Keratinocyte (primary cell): ENCODE measurements around the gene PHLPP1. TPM values are rescaled to one million over a fixed set of nuclear protein-coding genes. Genes with fewer than 3 reads are reported as not detected.
A peak's percentile ranks its signal among the peaks of the same experiment; 100 is the strongest.

Experiments
- DNase-seq: peaks from one replicate; pipeline ENCODE4 v3.0.0-alpha.2; 2011; ENCODE audit warnings: low read depth, missing footprints, low spot score
- FAIRE-seq: peaks from 2 replicates; lab custom pipeline; 2011; peaks lifted over from hg19 to GRCh38; lab: Jason Lieb, UNC
- H2AFZ ChIP-seq: 2 replicates; pipeline ENCODE4 v1.6.0; 2012; ENCODE audit warnings: low read length, control low read depth, inconsistent platforms; ENCODE audit not compliant: control insufficient read depth
- H3K27ac ChIP-seq: 2 replicates; pipeline ENCODE4 v1.5.1; 2011; ENCODE audit warnings: low read length; ENCODE audit not compliant: control insufficient read depth, insufficient read depth
- H3K27me3 ChIP-seq: 3 replicates; pipeline ENCODE4 v1.6.0; 2011; ENCODE audit warnings: low read length; ENCODE audit not compliant: control insufficient read depth, insufficient read depth; ENCODE audit errors: extremely low read depth
- H3K36me3 ChIP-seq, 2 experiments: 2 replicates in 1 of 2; 3 replicates in 1 of 2; pipeline ENCODE4 v1.5.1; 2011; ENCODE audit warnings: low read length in 2 of 2, mild to moderate bottlenecking in 1 of 2; ENCODE audit not compliant: control insufficient read depth in 2 of 2, insufficient read depth in 2 of 2; ENCODE audit errors: extremely low read depth in 1 of 2
- H3K4me1 ChIP-seq: 3 replicates; pipeline ENCODE4 v1.5.1; 2011; ENCODE audit warnings: low read length; ENCODE audit not compliant: control insufficient read depth, insufficient read depth; ENCODE audit errors: extremely low read depth
- H3K4me2 ChIP-seq: 3 replicates; pipeline ENCODE4 v1.6.0; 2011; ENCODE audit warnings: low read depth, low read length; ENCODE audit not compliant: control insufficient read depth, insufficient read depth; ENCODE audit errors: extremely low read depth
- H3K4me3 ChIP-seq, 3 experiments: fragments of 200-600 bp in 1 of 3; sonication (generic) in 1 of 3; 2 replicates in 2 of 3; 3 replicates in 1 of 3; pipeline ENCODE4 v1.5.1; 2011 to 2016; ENCODE audit warnings: low read length in 3 of 3, mild to moderate bottlenecking in 3 of 3, control low read depth in 2 of 3, inconsistent platforms in 1 of 3, low read depth in 1 of 3, mixed read lengths in 1 of 3, mixed run types in 1 of 3, moderate library complexity in 1 of 3; ENCODE audit not compliant: control insufficient read depth in 2 of 3, insufficient read depth in 2 of 3; ENCODE audit errors: extremely low read depth in 1 of 3
- H3K79me2 ChIP-seq: 2 replicates; pipeline ENCODE4 v1.6.0; 2012; ENCODE audit warnings: low read length; ENCODE audit not compliant: control insufficient read depth, insufficient read depth
- H3K9ac ChIP-seq: 3 replicates; pipeline ENCODE4 v1.6.0; 2011; ENCODE audit warnings: low read length; ENCODE audit not compliant: control insufficient read depth, insufficient read depth; ENCODE audit errors: extremely low read depth
- H3K9me1 ChIP-seq: 3 replicates; pipeline ENCODE4 v1.6.0; 2011; ENCODE audit warnings: low read length; ENCODE audit not compliant: control insufficient read depth, insufficient read depth; ENCODE audit errors: extremely low read depth
- H3K9me3 ChIP-seq: 2 replicates; pipeline ENCODE4 v1.5.1; 2012; ENCODE audit warnings: low read depth, low read length; ENCODE audit not compliant: control insufficient read depth
- H4K20me1 ChIP-seq: 3 replicates; pipeline ENCODE4 v1.6.0; 2011; ENCODE audit warnings: low read length; ENCODE audit not compliant: control insufficient read depth, insufficient read depth; ENCODE audit errors: extremely low read depth
- CTCF ChIP-seq, 3 experiments: IDR thresholded peaks in 1 of 3; conservative IDR thresholded peaks in 1 of 3; optimal IDR thresholded peaks in 1 of 3; 2 replicates in 2 of 3; 3 replicates in 1 of 3; pipeline versions ENCODE3 to v1.5.1; 2011; ENCODE audit warnings: low read length in 3 of 3, mild to moderate bottlenecking in 3 of 3, moderate library complexity in 2 of 3, control low read depth in 1 of 3, inconsistent platforms in 1 of 3; ENCODE audit not compliant: insufficient read depth in 2 of 3; ENCODE audit errors: extremely low read depth in 1 of 3
- EZH2 ChIP-seq: IDR thresholded peaks from one replicate; pipeline ENCODE4 v1.6.1; 2012; ENCODE audit warnings: inconsistent platforms, mild to moderate bottlenecking, low read length, moderate library complexity
- dilution Hi-C: fragments of 300-500 bp; cut with MboI; formaldehyde crosslinking; loops from one replicate; pipeline ENCODE4 v1.7.0; 2020; ENCODE audit warnings: low sequenced_read_pairs; ENCODE audit not compliant: extremely low pct_ligation_motif_present
- polyA plus RNA-seq, 5 experiments: library from polyadenylated mRNA; depleted of rRNA in 3 of 5; stranded (reverse) in 3 of 5; stranded (forward) in 1 of 5; unstranded in 1 of 5; fragments of >200 nt; gene quantifications; 1 replicate in 1 of 5; 2 replicates in 3 of 5; 3 replicates in 1 of 5; pipeline versions ENCODE4 v1.2.1 to v1.2.3, GENCODE V29; 2011 to 2012; ENCODE audit warnings: missing spikeins in 2 of 5, low read depth in 1 of 5, low replicate concordance in 1 of 5

The PHLPP1 gene
- polyA plus RNA-seq, 1 donor (not counting 4 experiments of a cell fraction or from before 2014, with no cell fraction given): 8.4 TPM

- Histone ChIP-seq H4K20me1 (no peaks in the 10 kb centered on the region), H3K4me2 (no peak overlapping the region), H3K36me3 (no peaks in the 10 kb centered on the region), H2AFZ (no peak overlapping the region), H3K9me1 (no peaks in the 10 kb centered on the region), H3K79me2 (peaks cover 33% of the 10 kb centered on the region), H3K27ac (no peak overlapping the region), H3K9ac (no peak overlapping the region), H3K27me3 (no peaks in the 10 kb centered on the region), H3K4me3 (no peak overlapping the region), H3K4me1 (peaks cover 32% of the 10 kb centered on the region), H3K9me3 (no peaks in the 10 kb centered on the region)
- FAIRE-seq (peak; percentile 70), DNase-seq (no peak)
- TF ChIP-seq CTCF (optimal IDR thresholded peaks at IDR 0.05 in 1 of 3, IDR thresholded peaks at IDR 0.05 in 1 of 3, conservative IDR thresholded peaks at IDR 0.05 in 1 of 3; ENCODE audit: extremely low read depth in 1 of 3, insufficient read depth in 2 of 3, low read length in 3 of 3): no peak
- no peak for TF ChIP-seq EZH2
- dilution Hi-C loops: no loop called here
Observed at GRCh38 chr18:62771494-62772270, 56.3 kb downstream of the PHLPP1 start.

GRCh38 chr18:62772860-62773584 lies 57.7 kb downstream of the PHLPP1 start:
- no peak overlapping the region for H3K4me2 ChIP-seq
- no peaks in the 10 kb centered on the region for H3K9me3 ChIP-seq
- H4K20me1 ChIP-seq: no peaks in the 10 kb centered on the region
- H3K27me3 ChIP-seq: no peaks in the 10 kb centered on the region
- H3K27ac ChIP-seq: no peak overlapping the region
- no peak for TF ChIP-seq EZH2
- no peak for TF ChIP-seq CTCF (optimal IDR thresholded peaks at IDR 0.05 in 1 of 3, IDR thresholded peaks at IDR 0.05 in 1 of 3, conservative IDR thresholded peaks at IDR 0.05 in 1 of 3; ENCODE audit: extremely low read depth in 1 of 3, insufficient read depth in 2 of 3, low read length in 3 of 3)
- H2AFZ ChIP-seq: no peak overlapping the region
- dilution Hi-C loops: no loop called here
- FAIRE-seq: no peak
- H3K4me3 ChIP-seq: no peak overlapping the region
- DNase-seq: no peak
- peaks cover 40% of the 10 kb centered on the region for H3K79me2 ChIP-seq
- H3K4me1 ChIP-seq: peaks cover 19% of the 10 kb centered on the region
- no peaks in the 10 kb centered on the region for H3K9me1 ChIP-seq
- no peaks in the 10 kb centered on the region for H3K36me3 ChIP-seq
- H3K9ac ChIP-seq: no peak overlapping the region
